GM12872 (cell line): ENCODE results near the gene EIF4EBP2.

ENCODE experiments used
- CTCF ChIP-seq: IDR thresholded peaks from 3 replicates; pipeline ENCODE4 v1.5.1; 2011; ENCODE audit warnings: low read depth, mild to moderate bottlenecking, low read length, moderate library complexity; ENCODE audit not compliant: insufficient read depth

The EIF4EBP2 gene, protein sequence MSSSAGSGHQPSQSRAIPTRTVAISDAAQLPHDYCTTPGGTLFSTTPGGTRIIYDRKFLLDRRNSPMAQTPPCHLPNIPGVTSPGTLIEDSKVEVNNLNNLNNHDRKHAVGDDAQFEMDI

DNA sequence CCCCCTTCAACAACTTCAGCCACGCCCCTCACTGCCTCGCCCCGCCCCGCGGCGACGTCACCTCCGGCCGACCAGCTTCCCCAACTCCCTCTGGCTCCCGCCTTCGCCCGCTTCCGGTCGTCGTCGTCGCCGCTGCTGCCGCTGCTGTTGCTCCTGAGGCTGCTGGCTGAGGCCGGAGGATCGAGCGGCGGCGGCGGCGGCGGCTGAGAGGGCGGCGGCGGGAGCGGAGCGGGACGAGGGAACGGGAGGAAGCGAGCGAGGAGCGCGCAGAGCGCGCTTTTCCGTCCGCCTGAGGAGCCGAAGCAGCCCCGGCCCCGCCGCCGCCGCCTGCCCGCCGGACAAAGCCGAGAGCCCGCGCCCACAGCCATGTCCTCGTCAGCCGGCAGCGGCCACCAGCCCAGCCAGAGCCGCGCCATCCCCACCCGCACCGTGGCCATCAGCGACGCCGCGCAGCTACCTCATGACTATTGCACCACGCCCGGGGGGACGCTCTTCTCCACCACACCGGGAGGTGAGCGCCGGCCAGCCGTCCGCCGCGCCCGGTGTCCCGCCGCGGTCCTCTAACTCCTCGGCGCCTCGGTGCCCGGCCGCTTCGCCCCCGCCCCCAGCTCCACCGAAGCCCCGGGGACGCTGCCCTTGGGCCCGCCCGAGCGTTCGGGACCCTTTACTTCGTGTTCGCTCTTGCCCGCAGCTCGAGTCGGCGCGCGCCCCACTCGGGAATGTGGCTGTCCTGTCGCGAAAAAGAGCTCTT, at the start of gene EIF4EBP2:
EIF4EBP2 (plus strand) TSS at position 110 of the 751 bp plus-strand sequence; CDS start at position 367, 257 bp downstream.
- no peak for TF ChIP-seq CTCF

DNA sequence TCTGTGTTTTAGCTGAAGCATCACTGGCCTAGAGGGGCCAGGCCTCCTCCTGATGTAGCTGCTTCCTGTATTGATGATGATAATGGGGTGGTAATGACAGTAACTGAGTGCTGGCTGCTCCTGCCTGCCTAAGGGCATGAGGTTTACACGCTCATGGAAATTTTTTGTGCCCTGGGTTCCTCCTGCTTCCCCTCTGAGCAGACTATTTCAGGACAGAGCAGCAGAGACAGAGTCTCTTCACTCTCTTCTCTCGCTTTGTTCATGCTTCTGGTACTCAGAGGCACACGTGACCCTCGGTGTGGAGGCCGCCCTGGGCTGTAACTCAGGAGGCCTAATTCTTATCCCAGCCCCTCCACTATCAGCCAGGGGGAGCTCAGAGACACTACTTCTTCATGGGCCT, 49.4 kb upstream of the EIF4EBP2 start:
- no peak for TF ChIP-seq CTCF

DNA sequence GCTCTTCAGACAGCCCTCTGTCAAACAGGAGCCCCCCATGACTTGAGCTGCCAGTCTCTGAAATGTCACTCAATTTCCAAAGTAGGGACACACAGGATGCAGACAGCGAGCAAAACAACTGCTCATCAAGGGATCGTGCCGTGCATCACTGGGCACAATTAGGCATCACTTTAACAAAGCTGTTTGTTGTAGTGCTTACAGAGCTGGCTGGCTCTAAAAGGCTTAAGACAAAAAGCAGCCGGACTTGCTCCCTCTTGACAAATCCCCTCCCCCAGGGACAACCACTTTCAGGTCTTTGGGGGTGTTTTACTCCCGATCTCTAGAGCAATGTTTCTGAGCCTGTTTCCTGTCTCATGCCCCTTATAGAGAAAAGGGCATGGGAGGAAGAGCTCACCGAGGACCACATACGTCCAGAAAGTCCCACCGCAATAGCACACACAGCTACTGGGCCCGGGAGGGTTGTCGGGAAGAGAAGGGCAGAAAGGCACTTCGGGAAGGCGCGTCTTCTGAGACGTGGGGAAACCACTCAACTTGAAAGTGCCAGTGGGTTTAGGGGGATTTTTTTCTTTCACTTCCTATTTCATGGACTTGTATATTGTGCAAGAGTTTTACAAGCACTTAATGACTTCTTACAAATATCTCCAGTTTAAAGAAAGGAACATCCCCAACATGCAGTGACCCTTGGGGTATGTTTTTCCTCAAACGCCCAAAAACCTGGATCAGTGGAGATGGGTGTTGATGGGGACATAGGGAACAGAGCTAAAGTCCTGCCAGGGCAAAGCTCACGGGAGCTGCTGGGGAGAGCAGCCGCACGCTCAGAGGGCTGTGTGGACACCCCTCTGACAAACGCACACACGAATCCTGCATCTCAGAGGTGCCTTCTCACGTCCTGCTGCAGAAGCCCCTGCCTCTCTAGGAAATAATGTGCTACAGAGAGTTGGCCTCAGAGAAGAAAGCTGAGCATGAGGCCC, 48.6 kb upstream of the EIF4EBP2 start:
- TF ChIP-seq CTCF: no peak

- no peak for TF ChIP-seq CTCF
Observed at GRCh38 chr10:70357565-70357964, 46.4 kb upstream of the EIF4EBP2 start.

- no peak for TF ChIP-seq CTCF
Observed at GRCh38 chr10:70358446-70358845, 45.5 kb upstream of the EIF4EBP2 start.

DNA sequence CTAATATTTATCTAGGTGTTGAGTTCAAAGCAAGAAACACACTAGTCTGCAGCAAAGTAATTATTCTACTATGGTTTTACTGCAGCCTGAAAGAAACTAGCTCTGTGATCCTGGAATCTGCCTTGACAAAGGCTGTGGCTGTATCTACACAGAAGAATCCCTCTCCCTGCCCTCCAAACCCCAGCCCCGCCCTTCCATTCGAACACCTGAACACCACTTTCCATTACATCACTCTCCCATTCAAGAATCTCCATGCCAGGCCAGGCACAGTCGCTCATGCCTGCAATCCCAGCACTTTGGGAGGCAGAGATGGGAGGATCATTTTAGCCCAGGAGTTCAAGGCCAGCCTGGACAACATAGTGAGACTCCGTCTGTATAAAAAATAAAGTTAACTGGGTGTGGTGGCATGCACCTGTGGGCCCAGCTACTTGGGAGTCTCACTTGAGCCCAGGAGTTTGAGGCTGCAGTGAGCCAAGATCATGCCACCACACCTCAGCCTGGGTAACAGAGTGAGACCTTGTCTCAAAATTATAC, 44.9 kb upstream of the EIF4EBP2 start:
- TF ChIP-seq CTCF: no peak

DNA sequence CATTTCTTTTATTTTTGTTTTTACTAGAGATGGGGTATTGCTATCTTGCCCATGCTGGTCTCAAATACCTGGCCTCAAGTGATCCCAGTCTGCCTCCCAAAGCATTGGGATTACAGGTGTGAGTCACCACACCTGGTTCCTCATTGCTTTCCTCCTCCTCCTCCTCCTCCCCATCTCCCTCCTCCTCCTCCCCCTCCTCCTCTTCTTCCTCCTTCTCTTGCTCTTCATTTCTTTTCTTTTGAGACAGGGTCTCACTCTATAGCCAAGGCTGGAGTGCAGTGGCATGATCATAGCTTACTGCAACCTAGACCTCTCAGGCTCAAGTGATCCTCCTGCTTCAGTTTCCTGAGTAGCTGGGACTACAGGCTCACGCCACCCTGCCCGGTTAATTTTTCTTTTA, 43.7 kb upstream of the EIF4EBP2 start:
- TF ChIP-seq CTCF: no peak
